Kasumi-1 (cell line): ENCODE data around the gene SPACA5B.
"Not testable (repeated sequence)": the region's sequence is repeated elsewhere in the genome, so short reads cannot be mapped to it uniquely, and the experiment has no call there.

Experiments
- DNase-seq, 2 experiments: peaks; one replicate each; lab custom pipeline; 2025; lab: John Stamatoyannopoulos, UW

Gene SPACA5B

DNA sequence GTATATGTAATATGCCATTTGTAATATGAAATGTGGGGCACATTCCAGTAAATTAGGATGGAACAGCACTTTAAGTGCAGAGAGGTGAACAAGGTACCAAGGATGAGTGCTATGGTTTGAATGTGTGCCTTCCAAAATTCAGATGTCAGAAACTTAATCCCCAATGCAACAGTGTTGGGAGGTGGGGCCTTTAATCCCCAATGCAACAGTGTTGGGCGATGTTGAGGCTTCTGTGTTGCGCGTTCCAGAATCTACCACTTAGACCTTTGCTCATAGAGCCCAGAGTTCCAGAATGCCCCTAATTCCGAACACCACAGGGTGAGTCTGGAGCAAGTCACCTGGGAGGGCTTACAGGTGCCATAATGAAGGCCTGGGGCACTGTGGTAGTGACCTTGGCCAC lies at the start of gene SPACA5B:
Gene SPACA5B (plus strand): TSS at position 301 of the 400 bp plus-strand sequence. CDS start 62 bp downstream, at position 363.
- not testable (repeated sequence) for DNase-seq

DNA sequence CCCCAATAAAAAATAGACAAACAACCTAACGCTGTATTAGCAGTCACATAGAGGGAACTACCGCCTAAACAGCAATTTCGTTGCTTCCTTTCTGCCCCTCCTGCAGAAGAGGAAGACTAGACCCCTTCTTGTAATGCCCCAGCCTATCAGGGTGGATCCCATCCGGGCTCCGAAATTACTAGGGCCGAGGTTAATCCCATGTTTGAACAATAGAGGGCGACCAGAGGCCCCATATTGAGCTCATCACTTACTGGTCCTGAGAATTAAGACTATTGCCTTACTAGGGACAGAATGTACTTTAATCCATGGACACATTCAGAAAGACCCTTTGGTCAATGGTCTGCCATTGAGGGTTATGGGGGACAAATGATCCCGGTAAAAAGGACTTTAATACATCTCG lies 47.2 kb upstream of the SPACA5B start:
- peak; percentile 28 to 61 for DNase-seq

DNA sequence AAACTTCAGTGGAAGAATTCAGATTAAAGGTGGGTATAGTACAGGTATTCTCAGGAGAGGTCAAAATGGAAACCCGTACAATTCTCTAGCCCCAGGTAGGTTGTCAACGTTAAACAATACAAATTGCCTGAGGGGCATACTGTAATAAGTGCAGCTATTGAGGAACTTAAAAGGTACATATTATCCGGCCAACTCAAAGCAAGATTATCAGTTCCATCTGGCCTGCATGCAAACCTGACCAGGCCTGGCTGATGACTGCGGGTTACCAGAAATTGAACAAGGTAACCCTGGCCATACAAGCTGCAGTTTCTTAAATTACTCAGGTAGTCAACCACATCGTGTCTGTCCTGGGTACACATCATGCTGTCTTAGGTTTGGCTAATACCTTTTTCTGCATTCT lies 46.7 kb upstream of the SPACA5B start:
- no peak for DNase-seq

DNA sequence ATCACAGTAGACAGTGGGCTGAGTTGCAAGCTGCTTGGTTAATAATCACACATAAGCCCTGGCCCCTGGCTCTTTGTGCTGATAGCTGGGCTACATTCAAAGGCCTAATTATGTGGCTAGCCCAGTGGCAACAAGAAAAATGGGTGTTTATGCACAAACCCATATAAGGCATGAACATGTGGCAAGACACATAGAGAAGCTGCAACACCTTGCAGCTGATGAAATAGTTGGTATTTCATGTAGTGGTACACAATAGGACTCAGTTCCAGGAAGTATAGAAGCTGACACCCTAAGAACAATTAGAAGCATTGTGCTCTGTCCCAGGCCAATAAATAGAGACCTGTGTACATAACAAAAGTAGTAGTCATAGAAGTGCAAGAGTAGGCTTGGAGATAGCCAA lies 44.3 kb upstream of the SPACA5B start:
- DNase-seq = no peak

DNA sequence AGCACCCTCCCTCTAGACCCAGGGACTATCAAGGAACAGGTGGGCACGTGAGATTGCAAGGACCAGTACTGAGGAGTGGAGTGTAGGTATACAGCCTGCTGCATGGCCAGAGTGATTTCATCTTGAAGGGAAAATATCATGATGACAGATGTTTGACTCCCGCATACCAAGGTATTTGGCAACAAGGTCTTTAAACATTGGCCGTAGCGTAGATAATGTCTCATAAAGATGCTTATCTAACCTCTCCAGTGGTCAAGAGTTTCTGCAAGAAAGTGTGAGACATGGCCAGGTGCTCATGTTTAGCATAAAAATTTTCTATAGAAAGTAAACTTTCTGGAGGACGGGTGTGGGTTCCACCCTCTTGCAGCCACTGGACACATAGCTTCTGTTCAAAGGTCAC lies 40.3 kb upstream of the SPACA5B start:
- DNase-seq = no peak

DNA sequence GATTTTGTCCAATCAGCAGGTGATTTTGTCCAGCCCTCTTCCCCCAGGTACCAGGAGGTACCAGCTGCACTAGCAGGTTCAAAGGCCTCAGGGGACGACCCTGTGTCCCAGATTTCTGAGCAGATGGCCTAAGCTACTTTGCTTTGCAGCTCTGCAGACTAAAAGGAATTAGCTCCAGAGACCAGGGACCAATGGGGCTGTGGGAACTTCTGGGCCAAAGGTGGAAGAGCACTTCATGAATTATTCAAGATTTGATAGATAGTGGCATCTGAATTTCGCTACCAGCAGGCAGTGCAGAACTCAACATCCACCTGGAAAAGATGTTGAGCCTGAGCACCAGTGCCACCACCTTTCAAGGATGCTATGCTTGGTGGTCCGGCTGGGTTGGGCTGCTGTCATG lies 37.9 kb upstream of the SPACA5B start:
- DNase-seq = not testable (repeated sequence)

DNA sequence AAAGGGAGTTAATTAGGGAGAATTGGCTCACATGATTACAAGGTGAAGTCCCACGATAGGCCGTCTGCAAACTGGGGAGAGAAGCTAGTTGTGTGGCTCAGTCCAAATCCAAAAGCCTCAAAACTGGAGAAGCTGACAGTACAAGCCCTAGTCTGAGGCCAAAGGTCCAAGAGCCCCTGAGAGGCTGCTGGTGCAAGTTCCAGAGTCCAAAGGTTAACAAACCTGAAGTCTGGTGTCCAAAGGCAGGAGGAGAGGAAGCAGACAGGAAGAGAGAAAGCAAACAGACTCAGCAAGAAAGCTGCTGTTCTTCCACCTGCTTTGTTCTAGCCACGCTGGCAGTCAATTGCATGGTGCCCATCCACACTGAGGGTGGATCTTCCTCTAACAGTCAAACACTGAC lies 29.0 kb upstream of the SPACA5B start:
- DNase-seq = no peak

DNA sequence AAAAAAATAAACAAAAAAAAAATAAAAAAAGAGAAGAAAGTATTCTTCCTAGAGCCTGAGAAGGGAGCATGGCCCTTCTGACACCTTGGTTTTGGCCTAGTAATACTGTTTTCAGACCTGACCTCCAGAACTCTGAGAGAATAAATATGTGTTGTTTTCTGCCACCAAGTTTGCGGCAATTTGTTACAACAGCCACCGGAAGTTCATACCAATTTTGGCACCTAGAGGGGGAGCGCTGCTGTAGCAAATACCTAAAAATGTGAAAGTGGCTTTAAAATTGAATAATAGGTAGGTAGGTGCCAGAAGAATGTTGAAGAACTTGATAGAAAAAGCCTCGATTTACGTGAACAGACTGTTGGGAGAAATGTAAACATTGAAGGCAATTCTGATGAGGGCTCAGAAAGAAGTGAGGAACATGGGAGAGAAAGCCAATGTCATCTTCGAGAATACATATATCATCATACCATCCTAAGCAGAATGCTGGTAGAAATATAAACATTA lies 27.5 kb upstream of the SPACA5B start:
- DNase-seq = no peak

DNA sequence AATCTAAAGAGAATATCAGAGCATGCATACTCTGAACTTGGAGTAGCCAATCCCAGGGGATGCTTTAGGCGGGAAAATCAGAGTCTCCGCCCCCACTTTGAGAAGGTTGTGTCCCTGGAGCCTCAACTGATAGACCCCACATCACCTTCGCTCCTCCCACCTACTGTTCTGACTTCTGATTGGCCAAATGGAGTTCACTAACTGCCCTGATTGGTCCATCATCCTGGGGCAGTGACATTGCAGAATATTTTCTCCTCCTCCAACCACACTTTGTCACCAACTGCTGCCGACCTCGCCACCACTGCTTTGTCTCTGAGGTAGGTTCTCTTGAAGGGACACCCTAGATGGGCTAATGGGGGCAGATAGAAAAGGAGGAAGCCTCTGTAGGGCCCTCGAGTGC lies 22.7 kb upstream of the SPACA5B start:
- DNase-seq = no peak

DNA sequence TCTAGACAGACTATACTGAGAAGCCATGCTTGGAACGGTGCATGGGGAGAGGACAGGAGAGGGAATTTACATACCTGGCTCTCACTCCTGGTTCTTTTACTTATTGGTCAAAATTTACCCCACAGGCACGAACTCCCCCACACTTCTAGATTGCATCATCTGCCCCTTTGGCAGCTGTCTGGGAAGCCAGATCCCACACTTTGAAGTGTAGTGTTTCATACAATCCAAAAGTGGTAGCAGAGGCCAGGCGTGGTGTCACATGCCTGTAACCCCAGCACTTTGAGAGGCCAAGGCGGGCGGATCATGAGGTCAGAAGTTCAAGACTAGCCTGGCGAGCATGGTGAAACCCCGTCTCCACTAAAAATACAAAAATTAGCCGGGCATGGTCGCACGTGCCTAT lies 5.1 kb upstream of the SPACA5B start:
- DNase-seq = not testable (repeated sequence)

DNA sequence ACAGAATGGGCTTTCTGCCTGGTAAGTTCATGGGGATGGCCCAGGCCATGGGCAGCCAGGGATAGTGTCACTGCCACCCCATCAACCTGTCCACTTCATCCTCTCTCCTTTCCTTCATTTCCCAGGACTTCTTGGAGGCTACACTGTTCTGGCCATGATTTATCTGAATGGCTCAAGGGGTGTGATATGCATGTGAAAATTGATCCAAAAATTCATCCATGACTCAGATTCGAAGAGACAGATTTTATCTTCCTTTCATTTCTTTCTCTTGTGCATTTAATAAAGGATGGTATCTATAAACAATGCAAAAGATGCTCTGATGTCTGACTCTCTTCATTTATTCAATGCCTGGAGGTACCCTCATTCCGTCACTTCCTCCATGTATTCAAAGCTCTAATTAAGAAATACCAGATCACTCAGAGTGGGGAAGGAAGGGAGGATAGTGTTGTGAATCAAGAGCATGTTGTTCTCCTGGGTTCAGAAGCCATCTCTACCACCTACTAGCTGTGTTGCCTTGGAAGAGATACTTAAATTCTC lies 1.9 kb downstream of the SPACA5B start:
- DNase-seq = not testable (repeated sequence)

DNA sequence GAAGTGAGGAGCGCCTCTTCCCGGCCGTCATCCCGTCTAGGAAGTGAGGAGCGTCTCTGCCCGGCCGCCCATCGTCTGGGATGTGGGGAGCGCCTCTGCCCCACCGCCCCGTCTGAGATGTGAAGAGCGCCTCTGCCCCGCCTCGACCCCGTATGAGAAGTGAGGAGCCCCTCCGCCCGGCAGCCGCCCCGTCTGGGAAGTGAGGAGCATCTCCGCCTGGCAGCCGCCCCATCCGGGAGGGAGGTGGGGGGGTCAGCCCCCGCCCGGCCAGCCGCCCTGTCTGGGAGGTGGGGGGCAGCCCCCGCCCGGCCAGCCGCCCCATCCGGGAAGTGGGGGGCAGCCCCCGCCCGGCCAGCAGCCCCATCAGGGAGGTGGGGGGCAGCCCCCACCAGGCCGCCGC lies 8.7 kb downstream of the SPACA5B start:
- not testable (repeated sequence) for DNase-seq

DNA sequence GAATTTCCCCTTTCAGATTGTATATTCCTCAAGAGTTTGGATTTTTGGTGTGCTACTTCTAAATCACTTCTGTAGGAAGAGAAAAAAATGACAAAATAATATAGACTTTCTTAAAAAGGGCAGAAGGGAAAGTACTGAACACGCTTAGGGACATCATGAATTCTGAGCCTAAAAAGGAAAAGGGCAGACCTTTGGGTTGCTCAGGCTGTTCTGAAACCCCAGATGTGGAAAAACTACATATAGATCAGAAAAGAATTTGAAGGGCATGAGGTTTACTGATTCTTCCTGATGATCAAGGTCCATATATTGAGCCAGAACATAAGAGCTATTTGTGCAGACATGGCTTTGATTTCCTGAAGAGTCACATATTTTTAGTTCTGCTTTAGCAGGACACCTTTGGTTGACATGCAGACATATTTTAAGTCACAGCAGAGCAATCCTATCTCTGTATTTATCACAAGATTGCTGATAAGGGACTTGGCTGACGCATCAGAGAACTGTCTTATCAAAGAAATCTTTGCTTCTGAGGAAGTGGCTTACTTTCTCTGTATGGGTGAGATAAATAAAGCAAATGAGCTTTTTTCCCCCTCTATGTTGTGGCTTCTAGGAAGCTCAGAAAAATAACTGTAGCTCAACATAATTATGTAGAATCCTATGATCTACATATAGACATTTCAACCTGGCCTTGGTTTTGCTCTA lies 11.5 kb downstream of the SPACA5B start:
- DNase-seq = not testable (repeated sequence)

DNA sequence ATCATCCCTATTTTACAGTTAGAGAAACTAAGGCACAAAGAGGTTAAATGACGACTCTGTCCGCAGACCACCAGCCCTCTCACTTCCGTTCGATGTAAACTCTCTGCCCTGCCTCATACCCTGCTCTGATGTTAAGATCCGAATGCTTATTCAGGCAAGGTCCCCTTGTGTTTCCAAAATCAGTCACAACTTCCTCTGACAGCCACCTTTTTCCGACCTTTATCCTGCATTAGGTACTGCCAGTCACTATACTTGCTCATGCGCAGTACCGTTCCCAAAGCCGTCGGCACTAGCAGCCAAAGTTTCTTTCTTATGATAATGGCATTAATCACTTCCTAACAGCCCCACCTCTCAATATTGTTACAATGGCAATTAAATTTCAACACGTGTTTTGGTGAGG lies 12.3 kb downstream of the SPACA5B start:
- not testable (repeated sequence) for DNase-seq

DNA sequence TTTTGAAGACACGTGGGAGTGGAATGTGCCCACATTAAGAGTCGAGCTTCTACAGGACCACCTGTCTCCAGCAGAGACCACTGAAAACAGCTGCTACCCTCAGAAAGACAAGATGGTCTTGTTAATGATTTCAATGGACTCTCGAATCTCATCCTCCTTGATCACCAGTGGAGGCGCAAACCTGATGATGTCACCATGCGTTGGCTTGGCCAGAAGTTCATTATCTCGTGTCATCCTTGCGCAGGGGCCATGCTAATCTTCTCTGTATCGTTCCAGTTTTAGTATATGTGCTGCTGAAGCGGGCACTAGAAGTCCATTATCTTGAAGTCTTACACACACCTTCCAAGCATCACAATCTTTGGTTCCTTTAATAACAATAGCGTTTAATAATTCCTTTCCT lies 23.3 kb downstream of the SPACA5B start:
- DNase-seq = no peak

DNA sequence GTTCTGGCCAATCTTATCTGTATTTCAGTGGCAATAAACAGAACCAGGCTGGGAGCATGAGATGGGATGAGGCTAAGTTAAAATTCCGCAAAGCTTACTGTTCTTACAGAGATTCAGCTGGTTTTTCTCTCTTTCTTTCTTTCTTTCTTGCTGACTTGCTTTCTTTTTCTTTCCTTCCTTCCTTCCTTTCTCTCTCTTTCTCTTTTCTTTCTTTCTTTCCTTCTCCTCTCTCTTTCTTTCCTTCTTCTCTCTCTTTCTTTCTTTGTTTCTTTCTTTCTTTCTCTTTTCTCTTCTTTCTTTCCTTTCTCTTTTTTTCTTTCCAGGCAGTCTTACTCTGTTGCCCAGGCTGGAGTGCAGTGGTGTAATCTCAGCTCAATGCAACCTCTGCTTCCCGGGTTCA lies 24.4 kb downstream of the SPACA5B start:
- DNase-seq = no peak

DNA sequence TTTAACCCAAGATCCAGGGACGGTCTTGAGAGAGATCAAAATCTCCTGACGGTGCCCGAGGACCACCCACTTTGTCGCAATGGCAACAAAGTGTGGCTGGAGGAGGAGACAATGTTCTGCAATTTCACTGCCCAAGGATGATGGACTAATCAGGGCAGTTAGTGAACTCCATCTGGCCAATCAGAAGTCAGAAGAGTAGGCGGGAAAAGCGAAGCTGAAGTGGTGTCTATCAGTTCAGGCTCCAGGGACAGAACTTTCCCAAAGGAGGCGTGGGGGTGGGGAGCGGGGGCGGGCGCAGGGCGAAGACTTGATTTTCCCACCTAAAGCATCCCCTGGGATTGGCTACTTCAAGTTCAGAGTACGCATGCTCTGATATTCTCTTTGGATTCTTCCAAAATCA lies 25.6 kb downstream of the SPACA5B start:
- no peak for DNase-seq

DNA sequence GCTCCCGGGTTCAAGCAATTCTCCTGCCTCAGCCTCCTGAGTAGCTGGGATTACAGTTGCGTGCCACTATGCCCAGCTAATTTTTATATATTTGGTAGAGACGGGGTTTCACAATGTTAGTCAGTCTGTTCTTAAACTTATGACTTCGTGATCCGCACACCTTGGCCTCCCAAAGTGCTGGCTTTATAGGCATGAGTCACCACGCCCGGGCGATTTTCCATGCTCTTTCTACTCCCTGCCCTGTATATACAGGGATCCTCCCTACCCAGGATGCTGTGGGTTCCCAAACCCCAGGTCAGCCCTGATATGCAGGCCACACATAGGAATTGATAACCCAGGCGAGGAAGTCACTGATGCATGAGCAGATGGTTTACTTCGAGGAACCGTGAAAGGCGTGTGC lies 34.8 kb downstream of the SPACA5B start:
- no peak for DNase-seq

DNA sequence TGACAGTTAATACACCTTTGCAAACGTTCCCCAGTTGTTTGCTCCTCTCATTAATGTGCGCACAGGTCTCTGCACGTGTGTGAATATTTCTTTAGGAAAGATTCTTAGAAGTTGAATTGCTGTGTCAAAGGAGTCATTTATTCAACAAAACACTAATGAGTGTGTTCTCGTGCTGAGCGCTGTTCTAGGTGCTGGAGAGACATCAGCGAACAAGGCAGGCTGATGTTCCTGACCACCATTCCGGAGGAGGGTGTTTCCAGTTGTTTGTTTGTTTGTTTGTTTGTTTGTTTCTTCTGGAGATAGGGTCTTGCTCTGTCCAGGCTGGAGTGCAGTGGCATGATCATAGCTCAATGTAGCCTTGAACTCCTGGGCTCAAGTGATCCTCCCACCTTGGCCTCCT lies 35.9 kb downstream of the SPACA5B start:
- not testable (repeated sequence) for DNase-seq

DNA sequence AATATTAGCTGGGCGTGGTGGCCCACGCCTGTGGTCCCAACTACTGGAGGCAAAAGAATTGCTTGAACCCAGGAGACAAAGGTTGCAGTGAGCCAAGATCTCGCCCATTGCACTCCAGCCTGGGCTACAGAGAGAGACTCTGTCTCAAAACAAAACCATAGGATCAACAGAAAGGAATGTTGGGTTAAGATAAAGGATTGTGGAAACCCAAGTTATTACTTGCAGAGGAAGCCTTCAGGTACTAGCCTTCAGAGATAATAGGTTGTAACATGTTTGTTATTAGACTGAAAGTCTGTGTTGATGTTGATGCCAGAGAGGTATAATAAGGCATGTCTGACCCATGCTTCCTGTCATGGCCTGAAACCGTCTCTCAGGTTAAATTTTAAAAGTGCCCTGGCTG lies 49.3 kb downstream of the SPACA5B start:
- DNase-seq = no peak

DNA sequence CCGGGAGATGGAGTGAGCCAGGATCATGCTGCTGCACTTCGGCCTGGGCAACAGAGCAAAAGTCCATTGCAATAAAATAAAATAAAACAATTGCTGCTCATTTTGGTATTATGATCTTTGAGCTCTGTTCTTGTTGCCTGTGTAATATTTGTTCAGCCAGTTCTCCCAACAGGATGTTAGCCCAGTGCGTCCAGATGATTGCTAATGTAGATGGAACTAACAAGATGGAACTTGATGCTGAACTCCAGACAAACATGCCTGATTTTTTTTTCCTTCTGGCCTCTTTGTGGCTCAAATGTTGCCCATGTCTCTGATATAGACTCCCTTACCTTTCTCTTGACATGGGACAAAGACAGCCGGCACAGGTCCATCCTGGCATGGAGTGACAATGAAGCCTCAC lies 50.4 kb downstream of the SPACA5B start:
- no peak for DNase-seq

DNA sequence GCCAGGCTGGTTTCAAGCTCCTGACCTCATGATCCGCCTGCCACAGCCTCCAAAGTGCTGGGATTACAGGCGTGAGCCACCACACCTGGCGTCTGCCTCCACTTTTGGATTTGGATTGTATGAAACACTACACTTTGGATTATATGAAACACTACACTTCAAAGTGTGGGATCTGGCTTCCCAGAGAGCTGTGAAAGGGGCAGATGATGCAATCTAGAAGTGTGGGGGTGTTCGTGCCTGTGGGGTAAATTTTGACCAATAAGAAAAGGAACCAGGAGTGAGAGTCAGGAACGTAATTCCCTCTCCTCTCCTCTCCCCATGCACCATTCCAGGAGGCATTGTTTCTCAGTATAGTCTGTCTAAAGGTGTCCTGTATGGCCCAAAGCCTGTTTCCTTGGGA lies 51.5 kb downstream of the SPACA5B start:
- not testable (repeated sequence) for DNase-seq
